ENCODE data around the gene SYNE2.

SYNE2 gene

DNA sequence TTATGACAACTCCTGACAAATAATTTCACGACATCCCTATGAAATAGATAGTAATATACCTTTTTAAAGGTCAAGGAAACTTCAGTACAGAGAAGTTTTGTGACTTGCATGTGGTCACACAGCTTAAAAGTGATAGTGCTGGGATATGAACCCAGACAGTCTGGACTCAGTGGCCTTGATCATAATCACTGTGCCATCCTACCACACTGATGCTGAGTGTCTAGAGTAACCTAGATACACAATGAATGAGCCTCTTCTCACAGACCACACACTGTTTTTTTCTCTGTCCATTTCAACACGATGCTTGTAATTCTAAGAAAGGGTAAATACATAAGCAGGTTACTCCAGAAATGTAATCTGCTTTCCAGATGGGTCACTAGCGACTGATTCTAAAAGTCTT lies 88.2 kb downstream of the SYNE2 start:
- H3K9me3 ChIP-seq (ENCODE audit: control insufficient read depth, low read length) = no peaks in the 10 kb centered on the region
- no peak overlapping the region for H3K27ac ChIP-seq (ENCODE audit: insufficient read depth, low read length, poor library complexity, severe bottlenecking)
- no peak for DNase-seq
- no peak overlapping the region for H3K4me3 ChIP-seq (ENCODE audit: insufficient read depth, low read depth, low read length, poor library complexity, severe bottlenecking)
- no peaks in the 10 kb centered on the region for H3K27me3 ChIP-seq (replicated peaks; ENCODE audit: control insufficient read depth, insufficient read depth, low read length, poor library complexity, severe bottlenecking)
- H3K4me1 ChIP-seq (ENCODE audit: control insufficient read depth, insufficient read depth, low read length, poor library complexity, severe bottlenecking) = peaks cover 23% of the 10 kb centered on the region
- peaks cover 5% of the 10 kb centered on the region for H3K36me3 ChIP-seq (ENCODE audit: control insufficient read depth, insufficient read depth, low read length)

GRCh38 chr14:63949696-63950095 lies 96.9 kb downstream of the SYNE2 start:
- Histone ChIP-seq H3K4me1 (ENCODE audit: control insufficient read depth, insufficient read depth, low read length, poor library complexity, severe bottlenecking) (no peaks in the 10 kb centered on the region), H3K27me3 (replicated peaks; ENCODE audit: control insufficient read depth, insufficient read depth, low read length, poor library complexity, severe bottlenecking) (no peaks in the 10 kb centered on the region), H3K9me3 (ENCODE audit: control insufficient read depth, low read length) (no peaks in the 10 kb centered on the region), H3K36me3 (ENCODE audit: control insufficient read depth, insufficient read depth, low read length) (peaks cover 48% of the 10 kb centered on the region), H3K4me3 (ENCODE audit: insufficient read depth, low read depth, low read length, poor library complexity, severe bottlenecking) (no peak overlapping the region), H3K27ac (ENCODE audit: insufficient read depth, low read length, poor library complexity, severe bottlenecking) (no peak overlapping the region)
- no peak for DNase-seq

GRCh38 chr14:63951021-63951420 lies 98.2 kb downstream of the SYNE2 start:
- no peak overlapping the region for H3K27ac ChIP-seq (ENCODE audit: insufficient read depth, low read length, poor library complexity, severe bottlenecking)
- no peaks in the 10 kb centered on the region for H3K27me3 ChIP-seq (replicated peaks; ENCODE audit: control insufficient read depth, insufficient read depth, low read length, poor library complexity, severe bottlenecking)
- H3K4me3 ChIP-seq (ENCODE audit: insufficient read depth, low read depth, low read length, poor library complexity, severe bottlenecking) = no peak overlapping the region
- no peaks in the 10 kb centered on the region for H3K4me1 ChIP-seq (ENCODE audit: control insufficient read depth, insufficient read depth, low read length, poor library complexity, severe bottlenecking)
- no peak for DNase-seq
- H3K36me3 ChIP-seq (ENCODE audit: control insufficient read depth, insufficient read depth, low read length) = peaks cover 42% of the 10 kb centered on the region
- no peaks in the 10 kb centered on the region for H3K9me3 ChIP-seq (ENCODE audit: control insufficient read depth, low read length)

DNA sequence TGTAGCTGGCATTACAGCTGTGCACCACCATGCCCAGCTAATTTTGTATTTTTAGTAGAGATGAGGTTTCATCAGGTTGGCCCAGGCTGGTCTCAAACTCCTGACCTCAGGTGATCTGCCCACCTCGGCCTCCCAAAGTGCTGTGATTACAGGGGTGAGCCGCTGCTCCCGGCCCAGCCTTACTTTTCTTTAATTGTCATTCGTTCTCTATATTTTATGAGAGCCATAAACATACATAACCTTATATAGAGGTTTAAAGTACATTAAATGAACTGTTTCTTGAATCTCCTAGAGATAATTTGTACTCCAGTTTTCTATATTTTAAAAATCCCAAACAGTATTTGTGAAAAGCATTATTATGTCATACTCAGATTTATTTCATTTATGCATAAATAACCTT lies 98.6 kb downstream of the SYNE2 start:
- Histone ChIP-seq H3K27me3 (replicated peaks; ENCODE audit: control insufficient read depth, insufficient read depth, low read length, poor library complexity, severe bottlenecking) (no peaks in the 10 kb centered on the region), H3K4me3 (ENCODE audit: insufficient read depth, low read depth, low read length, poor library complexity, severe bottlenecking) (no peak overlapping the region), H3K4me1 (ENCODE audit: control insufficient read depth, insufficient read depth, low read length, poor library complexity, severe bottlenecking) (no peaks in the 10 kb centered on the region), H3K36me3 (ENCODE audit: control insufficient read depth, insufficient read depth, low read length) (peaks cover 41% of the 10 kb centered on the region), H3K9me3 (ENCODE audit: control insufficient read depth, low read length) (no peaks in the 10 kb centered on the region), H3K27ac (ENCODE audit: insufficient read depth, low read length, poor library complexity, severe bottlenecking) (no peak overlapping the region)
- no peak for DNase-seq

DNA sequence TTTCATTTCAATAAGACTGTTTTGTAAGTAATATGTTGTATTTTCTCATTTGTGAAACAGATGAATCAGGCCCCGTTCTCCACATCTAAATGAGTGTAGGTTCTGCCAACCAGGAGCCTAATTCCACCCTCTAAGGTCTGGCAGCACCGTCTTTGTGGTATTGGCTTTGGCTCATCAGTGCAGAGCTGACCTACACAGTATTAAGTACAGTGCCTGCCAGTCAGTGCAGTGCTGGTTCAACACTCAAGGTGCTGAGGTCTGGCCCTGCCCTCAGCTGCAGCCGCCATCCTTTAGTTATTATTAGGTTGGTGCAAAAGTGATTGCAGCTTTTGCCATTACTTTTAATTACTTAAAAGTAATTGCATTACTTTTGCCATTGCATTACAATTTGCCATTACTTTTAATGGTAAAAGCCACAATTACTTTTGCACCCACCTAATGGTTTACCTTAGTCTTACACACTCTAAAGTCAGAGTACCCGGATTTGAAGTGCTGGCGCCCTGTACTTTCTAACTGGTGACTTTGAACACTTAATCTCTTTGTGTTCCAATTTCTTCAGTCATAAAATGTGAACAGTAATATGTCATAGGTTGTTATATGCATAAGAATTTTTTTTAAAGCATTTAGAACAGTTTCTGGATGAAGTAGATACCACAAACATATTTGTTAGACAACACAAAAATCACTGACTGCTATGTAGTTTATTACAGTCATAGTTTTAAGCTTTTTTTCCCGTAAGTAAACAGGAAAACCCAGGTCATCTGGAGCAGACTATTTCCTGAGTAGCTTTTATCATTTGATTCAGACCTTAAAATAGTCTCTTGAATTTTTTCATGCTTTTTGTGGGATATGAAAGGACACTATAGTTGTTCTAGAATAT lies 99.5 kb downstream of the SYNE2 start:
- Histone ChIP-seq H3K36me3 (ENCODE audit: control insufficient read depth, insufficient read depth, low read length) (peaks cover 46% of the 10 kb centered on the region), H3K4me3 (ENCODE audit: insufficient read depth, low read depth, low read length, poor library complexity, severe bottlenecking) (no peak overlapping the region), H3K27ac (ENCODE audit: insufficient read depth, low read length, poor library complexity, severe bottlenecking) (no peak overlapping the region), H3K27me3 (replicated peaks; ENCODE audit: control insufficient read depth, insufficient read depth, low read length, poor library complexity, severe bottlenecking) (no peaks in the 10 kb centered on the region), H3K4me1 (ENCODE audit: control insufficient read depth, insufficient read depth, low read length, poor library complexity, severe bottlenecking) (no peaks in the 10 kb centered on the region), H3K9me3 (ENCODE audit: control insufficient read depth, low read length) (no peaks in the 10 kb centered on the region)
- DNase-seq = no peak

DNA sequence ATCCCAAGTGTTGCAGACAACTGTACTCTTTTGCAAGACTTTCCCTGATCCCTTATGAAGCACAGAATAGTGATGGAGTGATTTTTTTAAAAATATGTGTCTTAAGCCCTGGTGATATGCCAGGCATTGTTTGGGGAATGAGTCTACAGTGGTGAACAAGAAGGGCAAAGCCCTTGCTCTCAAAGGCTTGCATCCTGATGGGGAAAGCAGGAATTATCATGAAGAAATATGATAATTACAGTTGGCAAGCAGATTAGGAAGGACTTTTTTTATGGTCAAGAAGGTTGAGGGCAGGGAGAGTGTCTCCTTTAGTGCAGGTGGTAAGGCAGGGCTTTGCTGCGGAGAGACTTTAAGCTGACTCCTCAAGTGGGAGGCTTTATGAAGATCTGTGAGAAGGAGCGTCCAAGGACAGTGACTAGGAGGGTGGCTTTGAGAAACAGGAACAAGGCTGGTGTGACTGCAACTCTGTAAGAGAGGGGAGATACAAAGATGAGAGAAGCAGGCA lies 100.2 kb downstream of the SYNE2 start:
- H3K36me3 ChIP-seq (ENCODE audit: control insufficient read depth, insufficient read depth, low read length) = peaks cover 49% of the 10 kb centered on the region
- no peaks in the 10 kb centered on the region for H3K27me3 ChIP-seq (replicated peaks; ENCODE audit: control insufficient read depth, insufficient read depth, low read length, poor library complexity, severe bottlenecking)
- no peak overlapping the region for H3K4me3 ChIP-seq (ENCODE audit: insufficient read depth, low read depth, low read length, poor library complexity, severe bottlenecking)
- no peak for DNase-seq
- H3K27ac ChIP-seq (ENCODE audit: insufficient read depth, low read length, poor library complexity, severe bottlenecking) = no peak overlapping the region
- H3K9me3 ChIP-seq (ENCODE audit: control insufficient read depth, low read length) = no peaks in the 10 kb centered on the region
- no peaks in the 10 kb centered on the region for H3K4me1 ChIP-seq (ENCODE audit: control insufficient read depth, insufficient read depth, low read length, poor library complexity, severe bottlenecking)

- Histone ChIP-seq H3K4me3 (ENCODE audit: insufficient read depth, low read depth, low read length, poor library complexity, severe bottlenecking) (no peak overlapping the region), H3K27ac (ENCODE audit: insufficient read depth, low read length, poor library complexity, severe bottlenecking) (no peak overlapping the region), H3K4me1 (ENCODE audit: control insufficient read depth, insufficient read depth, low read length, poor library complexity, severe bottlenecking) (no peaks in the 10 kb centered on the region), H3K27me3 (replicated peaks; ENCODE audit: control insufficient read depth, insufficient read depth, low read length, poor library complexity, severe bottlenecking) (no peaks in the 10 kb centered on the region), H3K36me3 (ENCODE audit: control insufficient read depth, insufficient read depth, low read length) (peaks cover 36% of the 10 kb centered on the region), H3K9me3 (ENCODE audit: control insufficient read depth, low read length) (no peaks in the 10 kb centered on the region)
- no peak for DNase-seq
Measured at GRCh38 chr14:63956326-63956725, 103.5 kb downstream of the SYNE2 start.

DNA sequence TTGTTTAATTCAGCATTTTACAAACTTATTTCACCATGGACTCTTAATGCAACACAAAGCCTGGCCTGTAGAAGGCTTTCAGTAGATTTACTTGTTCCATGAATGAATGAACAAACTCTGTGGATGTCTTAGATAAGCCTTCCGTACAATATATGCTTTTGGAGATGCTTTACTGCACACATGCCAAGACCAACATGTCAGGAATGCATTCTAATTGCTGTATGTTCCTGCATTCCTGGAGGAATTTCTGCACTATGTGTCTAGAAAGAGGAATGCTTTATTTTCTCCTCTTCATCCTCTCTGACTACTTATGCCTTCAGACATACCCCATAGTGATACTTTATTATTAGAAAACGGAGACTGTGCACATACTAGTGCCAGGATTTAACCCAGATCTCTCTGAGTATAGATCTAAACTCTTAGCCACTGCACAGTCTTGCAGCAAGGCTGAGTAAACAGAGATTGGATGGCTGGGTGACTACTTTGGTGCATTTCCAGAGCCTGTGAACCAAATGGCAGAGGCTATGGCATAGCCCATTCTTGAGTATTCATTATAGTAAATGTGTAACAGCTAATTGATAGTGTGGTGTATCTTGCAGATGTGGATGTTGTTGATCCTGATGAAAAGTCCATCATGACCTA lies 108.2 kb downstream of the SYNE2 start:
- Histone ChIP-seq H3K9me3 (ENCODE audit: control insufficient read depth, low read length) (no peaks in the 10 kb centered on the region), H3K4me3 (ENCODE audit: insufficient read depth, low read depth, low read length, poor library complexity, severe bottlenecking) (no peak overlapping the region), H3K27me3 (replicated peaks; ENCODE audit: control insufficient read depth, insufficient read depth, low read length, poor library complexity, severe bottlenecking) (no peaks in the 10 kb centered on the region), H3K36me3 (ENCODE audit: control insufficient read depth, insufficient read depth, low read length) (peaks cover 24% of the 10 kb centered on the region), H3K27ac (ENCODE audit: insufficient read depth, low read length, poor library complexity, severe bottlenecking) (no peak overlapping the region), H3K4me1 (ENCODE audit: control insufficient read depth, insufficient read depth, low read length, poor library complexity, severe bottlenecking) (no peaks in the 10 kb centered on the region)
- no peak for DNase-seq

- Histone ChIP-seq H3K27me3 (replicated peaks; ENCODE audit: control insufficient read depth, insufficient read depth, low read length, poor library complexity, severe bottlenecking) (no peaks in the 10 kb centered on the region), H3K4me3 (ENCODE audit: insufficient read depth, low read depth, low read length, poor library complexity, severe bottlenecking) (no peak overlapping the region), H3K4me1 (ENCODE audit: control insufficient read depth, insufficient read depth, low read length, poor library complexity, severe bottlenecking) (no peaks in the 10 kb centered on the region), H3K9me3 (ENCODE audit: control insufficient read depth, low read length) (no peaks in the 10 kb centered on the region), H3K27ac (ENCODE audit: insufficient read depth, low read length, poor library complexity, severe bottlenecking) (no peak overlapping the region), H3K36me3 (ENCODE audit: control insufficient read depth, insufficient read depth, low read length) (peaks cover 31% of the 10 kb centered on the region)
- DNase-seq = no peak
Measured at GRCh38 chr14:63962906-63963305, 110.1 kb downstream of the SYNE2 start.

- H3K4me1 ChIP-seq (ENCODE audit: control insufficient read depth, insufficient read depth, low read length, poor library complexity, severe bottlenecking) = no peaks in the 10 kb centered on the region
- no peaks in the 10 kb centered on the region for H3K9me3 ChIP-seq (ENCODE audit: control insufficient read depth, low read length)
- H3K4me3 ChIP-seq (ENCODE audit: insufficient read depth, low read depth, low read length, poor library complexity, severe bottlenecking) = no peak overlapping the region
- peaks cover 36% of the 10 kb centered on the region for H3K36me3 ChIP-seq (ENCODE audit: control insufficient read depth, insufficient read depth, low read length)
- no peaks in the 10 kb centered on the region for H3K27me3 ChIP-seq (replicated peaks; ENCODE audit: control insufficient read depth, insufficient read depth, low read length, poor library complexity, severe bottlenecking)
- no peak overlapping the region for H3K27ac ChIP-seq (ENCODE audit: insufficient read depth, low read length, poor library complexity, severe bottlenecking)
- DNase-seq = no peak
Measured at GRCh38 chr14:63963439-63963838, 110.6 kb downstream of the SYNE2 start.

All from effector memory CD4-positive, alpha-beta T cell (primary cell).